GM12878 (cell line): ENCODE results near the gene YAF2. TPM values are rescaled to one million over a fixed set of nuclear protein-coding genes. Genes with fewer than 3 reads are reported as not detected.
"Not testable (repeated sequence)": the region's sequence is repeated elsewhere in the genome, so short reads cannot be mapped to it uniquely, and the experiment has no call there.

ENCODE experiments used
- ATAC-seq: fragments of 200-7000 bp; cut with Tn5 transposase; 3 replicates; pipeline ENCODE4 v1.9.1; 2020; ENCODE audit warnings: mild to moderate bottlenecking, moderate library complexity
- BruUV-seq: library from RNA; stranded (reverse); fragments of 400-500 nt; replicated peaks from 2 replicates; lab custom pipeline; 2021; lab: Mats Ljungman, UMichigan
- CTCF ChIA-PET: fragments of 300-600 bp; sonication (Branson Sonifier 250); formaldehyde crosslinking; extraction: SDS; loops from one replicate; lab custom pipeline; 2021; ENCODE audit warnings: inconsistent platforms; lab: Yijun Ruan, JAX
- POLR2A ChIA-PET: fragments of 350-600 bp; formaldehyde crosslinking; extraction: SDS; loops from one replicate; lab custom pipeline; 2021; ENCODE audit warnings: inconsistent platforms; lab: Charles Lee
- RAD21 ChIA-PET: fragments of 300-600 bp; sonication (Branson Sonifier 250); formaldehyde crosslinking; loops from one replicate; lab custom pipeline; 2023; ENCODE audit warnings: antibody characterized with exemption; ENCODE audit not compliant: unreplicated experiment; lab: Charles Lee
- SMC1A ChIA-PET: fragments of 300-600 bp; sonication (Branson Sonifier 250); formaldehyde crosslinking; loops from one replicate; lab custom pipeline; 2023; ENCODE audit not compliant: unreplicated experiment, uncharacterized antibody; lab: Charles Lee
- DNase-seq: peaks from one replicate; pipeline ENCODE4 v3.0.0-alpha.2; 2011; ENCODE audit warnings: low read depth, low spot score
- FAIRE-seq: peaks from 3 replicates; lab custom pipeline; 2011; peaks lifted over from hg19 to GRCh38; lab: Jason Lieb, UNC
- H2AFZ ChIP-seq: 2 replicates; pipeline ENCODE4 v1.6.0; 2011; ENCODE audit warnings: low read depth, low read length, control low read depth; ENCODE audit not compliant: control insufficient read depth
- H3K27ac ChIP-seq: 2 replicates; pipeline ENCODE4 v1.5.1; 2011; ENCODE audit warnings: control low read depth; ENCODE audit not compliant: control insufficient read depth, insufficient read depth
- H3K27me3 ChIP-seq, 2 experiments: replicated peaks in 1 of 2; 2 replicates each; pipeline versions ENCODE4 v1.6.0 to v1.6.1; 2011; ENCODE audit warnings: low read length in 1 of 2; ENCODE audit not compliant: control insufficient read depth in 2 of 2, insufficient read depth in 2 of 2
- H3K36me3 ChIP-seq, 2 experiments: 2 replicates each; pipeline ENCODE4 v1.5.1; 2011; ENCODE audit warnings: low read length in 1 of 2; ENCODE audit not compliant: control insufficient read depth in 2 of 2, insufficient read depth in 2 of 2
- H3K4me1 ChIP-seq: 2 replicates; pipeline ENCODE4 v1.6.1; 2011; ENCODE audit warnings: mild to moderate bottlenecking, low read length, moderate library complexity, mixed read lengths; ENCODE audit not compliant: control insufficient read depth, insufficient read depth
- H3K4me2 ChIP-seq: 2 replicates; pipeline ENCODE4 v1.6.0; 2011; ENCODE audit warnings: control low read depth; ENCODE audit not compliant: control insufficient read depth, insufficient read depth
- H3K4me3 ChIP-seq: fragments of 200-600 bp; sonication (generic); 2 replicates; pipeline ENCODE4 v1.5.1; 2016
- H3K79me2 ChIP-seq: 2 replicates; pipeline ENCODE4 v1.6.0; 2011; ENCODE audit warnings: low read length; ENCODE audit not compliant: control insufficient read depth, insufficient read depth
- H3K9ac ChIP-seq: 2 replicates; pipeline ENCODE4 v1.8.0; 2011; ENCODE audit warnings: low read length, control low read depth, mixed read lengths; ENCODE audit not compliant: control insufficient read depth, insufficient read depth
- H3K9me3 ChIP-seq: replicated peaks from 3 replicates; pipeline ENCODE4 v1.5.1; 2011; ENCODE audit warnings: mild to moderate bottlenecking, low read length; ENCODE audit not compliant: control insufficient read depth, insufficient read depth
- H4K20me1 ChIP-seq: 2 replicates; pipeline ENCODE4 v1.6.0; 2011; ENCODE audit not compliant: control insufficient read depth, insufficient read depth
- BCLAF1 ChIP-seq: fragments of 450-650 bp; IDR thresholded peaks from 2 replicates; pipeline ENCODE4 v1.6.1; 2017; ENCODE audit warnings: antibody characterized with exemption, mild to moderate bottlenecking, moderate library complexity
- BMI1 ChIP-seq: fragments of 450-650 bp; IDR thresholded peaks from 2 replicates; pipeline ENCODE4 v1.6.1; 2016; ENCODE audit warnings: mild to moderate bottlenecking, moderate library complexity, borderline replicate concordance
- BRCA1 ChIP-seq: IDR thresholded peaks from 2 replicates; pipeline ENCODE4 v1.6.1; 2011; ENCODE audit warnings: low read depth, low read length, improper control_type of control experiment
- CHD4 ChIP-seq: fragments of 200-600 bp; sonication (generic); IDR thresholded peaks from 2 replicates; pipeline ENCODE4 v1.6.1; 2016; ENCODE audit warnings: mild to moderate bottlenecking
- CREM ChIP-seq: IDR thresholded peaks from 2 replicates; pipeline ENCODE4 v1.6.1; 2014; ENCODE audit warnings: antibody characterized with exemption, low read depth
- E2F4 ChIP-seq: IDR thresholded peaks from 2 replicates; pipeline ENCODE4 v1.6.1; 2012; ENCODE audit warnings: low read depth, low read length, improper control_type of control experiment
- KLF5 ChIP-seq: fragments of 450-650 bp; IDR thresholded peaks from 2 replicates; pipeline ENCODE4 v1.6.1; 2014; ENCODE audit warnings: mild to moderate bottlenecking; ENCODE audit not compliant: partially characterized antibody
- MTA3 ChIP-seq: IDR thresholded peaks from 2 replicates; pipeline ENCODE4 v1.6.1; 2012; ENCODE audit warnings: low read length, inconsistent platforms, borderline replicate concordance
- MYC ChIP-seq: IDR thresholded peaks from 2 replicates; pipeline ENCODE4 v1.6.1; 2011; ENCODE audit warnings: mild to moderate bottlenecking, low read length, moderate library complexity, inconsistent platforms; ENCODE audit not compliant: insufficient read depth, insufficient replicate concordance, insufficient read length, severe bottlenecking
- SP1 ChIP-seq: IDR thresholded peaks from one replicate; pipeline ENCODE4 v1.6.1; 2011; ENCODE audit warnings: low read depth, low read length
- TBL1XR1 ChIP-seq: IDR thresholded peaks from 2 replicates; pipeline ENCODE4 v1.6.1; 2012; ENCODE audit warnings: low read depth, low read length, improper control_type of control experiment
- TCF12 ChIP-seq: IDR thresholded peaks from 2 replicates; pipeline ENCODE4 v1.6.1; 2011; ENCODE audit warnings: low read depth, mild to moderate bottlenecking, low read length
- USF2 ChIP-seq: IDR thresholded peaks from 2 replicates; pipeline ENCODE4 v1.6.1; 2011; ENCODE audit warnings: low read depth, low read length, improper control_type of control experiment, borderline replicate concordance
- WGBS: methylation state at CpG from one replicate; pipeline ENCODE4 v1.1.6; 2016; ENCODE audit warnings: low lambda C conversion rate; ENCODE audit not compliant: insufficient replicate concordance, insufficient coverage; ENCODE audit errors: missing lambda C conversion rate; 5-methylcytosine and 5-hydroxymethylcytosine counted together
- in situ Hi-C: fragments of 300-500 bp; cut with MboI; formaldehyde crosslinking; loops from 9 replicates; pipeline ENCODE4 v1.14.3; 2018; ENCODE audit warnings: mixed read lengths
- intact Hi-C: fragments of 100-400 bp; cut with micrococcal nuclease; formaldehyde crosslinking; loops from one replicate; pipeline ENCODE4 v1.14.2; 2022; ENCODE audit not compliant: unreplicated experiment
- polyA plus RNA-seq, 11 experiments: library from polyadenylated mRNA; depleted of rRNA in 4 of 11; unstranded in 6 of 11; stranded (reverse) in 5 of 11; fragments of >200 nt; fragmentation: Nextera tagmentation in 4 of 11; fragmentation: Illumina TruSeq in 1 of 11; extraction: Ambion mirVana in 4 of 11; extraction: Trizol in 1 of 11; gene quantifications; 1 replicate in 1 of 11; 2 replicates in 10 of 11; pipeline versions ENCODE4 v1.2.1 to v1.2.3, GENCODE V29; 2011 to 2016; ENCODE audit warnings: inconsistent platforms in 2 of 11, missing spikeins in 2 of 11, low read depth in 1 of 11
- total RNA-seq, 4 experiments: library from RNA; depleted of rRNA in 3 of 4; stranded (reverse); fragments of >200 nt in 3 of 4; fragmentation: Illumina TruSeq in 1 of 4; extraction: Trizol in 1 of 4; gene quantifications; 2 replicates each; pipeline versions ENCODE4 v1.2.1 to v1.2.3, GENCODE V29; 2013 to 2021

YAF2 gene
- total and polyA plus RNA-seq, 10 of the 15 experiments (the other 5 are each of a cell fraction or from before 2014, with no cell fraction given), result 18.8 to 36.6 (median 23.0) TPM

GRCh38 chr12:42216737-42217136, 21.3 kb downstream of the YAF2 start:
- H3K36me3 ChIP-seq, result 0 out of 4 replicates have a peak, but pooled peaks cover 0 to 4% of the 10 kb centered on the region in 2 experiments
- ChIA-PET CTCF (no interaction called here), RAD21 (no interaction called here), POLR2A (no interaction called here), SMC1A (interaction anchor here (0.7 kb wide), 1 partner anchor 13 kb away, joined by 4 read pairs; no protein-coding TSS in a partner anchor)
- DNase-seq, result no peak
- no peak overlapping the region for H3K4me3 ChIP-seq
- H4K20me1 ChIP-seq, result no peaks in the 10 kb centered on the region
- in situ Hi-C loops, result no loop called here
- 100% methylated on average over 1 of the region's 1 CpG for WGBS
- ATAC-seq, result no peak
- intact Hi-C loops, result no loop called here
- H3K9ac ChIP-seq, result no peak overlapping the region
- FAIRE-seq, result no peak
- no peak for TF ChIP-seq BRCA1
- no peak for TF ChIP-seq CREM
- TF ChIP-seq KLF5, result no peak
- TF ChIP-seq USF2, result no peak
- no peak for TF ChIP-seq MTA3
- no peak for TF ChIP-seq E2F4
- TF ChIP-seq TBL1XR1, result no peak
- TF ChIP-seq CHD4, result no peak
- no peak for TF ChIP-seq TCF12
- TF ChIP-seq SP1, result no peak
- no peak for TF ChIP-seq BCLAF1
- TF ChIP-seq MYC, result no peak
- TF ChIP-seq BMI1, result no peak
- H3K79me2 ChIP-seq, result peaks cover 7% of the 10 kb centered on the region
- no peak overlapping the region for H3K4me2 ChIP-seq
- no peaks in the 10 kb centered on the region for H3K9me3 ChIP-seq
- BruUV-seq, result no TSS peak
- H3K4me1 ChIP-seq, result no peaks in the 10 kb centered on the region
- no peak overlapping the region for H3K27ac ChIP-seq
- no peak overlapping the region for H2AFZ ChIP-seq
- no peaks in the 10 kb centered on the region for H3K27me3 ChIP-seq

- ChIA-PET RAD21 (interaction anchor here (0.7 kb wide), 1 partner anchor 56 kb away, joined by 4 read pairs; no protein-coding TSS in a partner anchor), CTCF (interaction anchor here (0.8 to 1.5 kb wide), 2 partner anchors 126 to 157 kb away, joined by 3 read pairs; no protein-coding TSS in a partner anchor)
- H3K79me2 ChIP-seq, H3K4me1 ChIP-seq, H4K20me1 ChIP-seq, BruUV-seq, SMC1A ChIA-PET, H2AFZ ChIP-seq, intact Hi-C loops, H3K9me3 ChIP-seq, ATAC-seq, POLR2A ChIA-PET, H3K4me3 ChIP-seq, DNase-seq, H3K27ac ChIP-seq, H3K27me3 ChIP-seq, H3K9ac ChIP-seq, H3K4me2 ChIP-seq, H3K36me3 ChIP-seq, FAIRE-seq, in situ Hi-C loops: not testable (repeated sequence)
- WGBS, result 73% methylated on average over 4 of the region's 4 CpGs
These were observed 22.3 kb downstream of the YAF2 start for GRCh38 chr12:42215759-42216158.
